ENCODE data around the gene FAM240A. TPM values are rescaled to one million over a fixed set of nuclear protein-coding genes. Genes with fewer than 3 reads are reported as not detected.
A peak's percentile ranks its signal among the peaks of the same experiment; 100 is the strongest.
"Not testable (repeated sequence)": the region's sequence is repeated elsewhere in the genome, so short reads cannot be mapped to it uniquely, and the experiment has no call there.

FAM240A gene
- total and polyA plus RNA-seq, 8 donors: not detected

DNA sequence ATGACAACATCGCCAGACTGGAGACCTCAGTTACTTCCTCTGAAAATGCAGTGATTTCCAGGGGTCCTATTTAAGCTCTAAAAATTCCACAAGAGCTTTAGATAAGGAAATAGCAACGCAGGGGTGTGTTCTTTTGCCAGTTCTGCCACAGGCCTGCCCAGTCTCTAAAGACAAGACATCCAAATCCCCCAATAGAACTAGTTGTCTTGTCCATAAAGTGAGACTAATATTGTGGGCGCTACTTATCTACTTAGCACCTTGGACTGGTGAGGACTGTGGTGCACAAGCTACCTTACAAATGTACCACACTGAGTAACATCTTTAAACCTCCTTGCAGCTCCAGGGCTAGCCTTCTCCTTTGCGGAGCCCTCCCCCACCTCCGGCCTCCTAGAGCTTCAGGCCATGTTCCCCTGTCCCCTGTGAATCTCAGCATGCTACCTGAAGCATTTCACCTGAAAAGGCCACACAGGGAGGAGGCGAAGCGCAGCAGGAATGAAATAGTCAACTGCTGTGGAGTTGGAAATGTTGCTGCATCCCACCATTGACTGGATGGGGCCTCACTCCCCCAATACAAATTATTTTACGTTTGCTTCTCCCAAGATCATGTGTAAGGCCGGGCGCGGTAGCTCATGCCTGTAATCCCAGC, 36.6 kb upstream of the FAM240A start:
- no peak for DNase-seq
- H3K4me3 ChIP-seq: no peak overlapping the region
- intact Hi-C loops (cut with DNase I): no loop called here
- H3K27ac ChIP-seq: no peak overlapping the region
- WGBS, 2 donors: 93% methylated on average over 11 of the region's 11 CpGs
- TF ChIP-seq, protein P1, sequence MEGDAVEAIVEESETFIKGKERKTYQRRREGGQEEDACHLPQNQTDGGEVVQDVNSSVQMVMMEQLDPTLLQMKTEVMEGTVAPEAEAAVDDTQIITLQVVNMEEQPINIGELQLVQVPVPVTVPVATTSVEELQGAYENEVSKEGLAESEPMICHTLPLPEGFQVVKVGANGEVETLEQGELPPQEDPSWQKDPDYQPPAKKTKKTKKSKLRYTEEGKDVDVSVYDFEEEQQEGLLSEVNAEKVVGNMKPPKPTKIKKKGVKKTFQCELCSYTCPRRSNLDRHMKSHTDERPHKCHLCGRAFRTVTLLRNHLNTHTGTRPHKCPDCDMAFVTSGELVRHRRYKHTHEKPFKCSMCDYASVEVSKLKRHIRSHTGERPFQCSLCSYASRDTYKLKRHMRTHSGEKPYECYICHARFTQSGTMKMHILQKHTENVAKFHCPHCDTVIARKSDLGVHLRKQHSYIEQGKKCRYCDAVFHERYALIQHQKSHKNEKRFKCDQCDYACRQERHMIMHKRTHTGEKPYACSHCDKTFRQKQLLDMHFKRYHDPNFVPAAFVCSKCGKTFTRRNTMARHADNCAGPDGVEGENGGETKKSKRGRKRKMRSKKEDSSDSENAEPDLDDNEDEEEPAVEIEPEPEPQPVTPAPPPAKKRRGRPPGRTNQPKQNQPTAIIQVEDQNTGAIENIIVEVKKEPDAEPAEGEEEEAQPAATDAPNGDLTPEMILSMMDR (IDR thresholded peaks at IDR 0.05): no peak
- no peak for ATAC-seq
- no peak for FAIRE-seq
- no peaks in the 10 kb centered on the region for H3K9me3 ChIP-seq
- H3K36me3 ChIP-seq: no peaks in the 10 kb centered on the region
- H3K4me1 ChIP-seq: peaks cover 8 to 12% (median 10%) of the 10 kb centered on the region in 3 donors
- H3K27me3 ChIP-seq: no peaks in the 10 kb centered on the region

DNA sequence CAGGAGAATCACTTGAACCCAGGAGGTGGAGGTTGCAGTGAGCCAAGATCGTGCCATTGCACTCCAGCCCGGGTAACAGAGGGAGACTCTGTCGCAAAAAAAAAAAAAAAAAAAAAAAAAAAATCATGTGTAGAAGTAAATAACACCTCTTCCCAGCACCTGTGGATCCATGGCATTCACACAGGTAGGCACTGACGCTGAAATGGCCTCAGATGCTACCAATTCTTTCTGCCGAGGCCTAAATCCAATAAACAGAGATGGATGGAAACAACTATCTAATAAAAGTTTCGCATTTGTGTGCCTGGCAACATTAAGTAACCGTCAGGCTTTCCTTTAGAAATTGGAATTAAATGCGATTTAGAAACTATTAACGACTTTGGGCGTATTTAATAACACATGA, 35.9 kb upstream of the FAM240A start:
- H3K27ac ChIP-seq: no peak overlapping the region
- no peaks in the 10 kb centered on the region for H3K27me3 ChIP-seq
- no peak overlapping the region for H3K4me3 ChIP-seq
- FAIRE-seq (no peak), DNase-seq (no peak), ATAC-seq (no peak)
- TF ChIP-seq, protein P1 (IDR thresholded peaks at IDR 0.05): no peak
- 89 to 91% methylated on average over 10 of the region's 10 CpGs for WGBS, 2 donors
- no peaks in the 10 kb centered on the region for H3K9me3 ChIP-seq
- no peaks in the 10 kb centered on the region for H3K36me3 ChIP-seq
- peaks cover 8 to 12% (median 10%) of the 10 kb centered on the region in 3 donors for H3K4me1 ChIP-seq
- intact Hi-C loops (cut with DNase I): no loop called here

DNA sequence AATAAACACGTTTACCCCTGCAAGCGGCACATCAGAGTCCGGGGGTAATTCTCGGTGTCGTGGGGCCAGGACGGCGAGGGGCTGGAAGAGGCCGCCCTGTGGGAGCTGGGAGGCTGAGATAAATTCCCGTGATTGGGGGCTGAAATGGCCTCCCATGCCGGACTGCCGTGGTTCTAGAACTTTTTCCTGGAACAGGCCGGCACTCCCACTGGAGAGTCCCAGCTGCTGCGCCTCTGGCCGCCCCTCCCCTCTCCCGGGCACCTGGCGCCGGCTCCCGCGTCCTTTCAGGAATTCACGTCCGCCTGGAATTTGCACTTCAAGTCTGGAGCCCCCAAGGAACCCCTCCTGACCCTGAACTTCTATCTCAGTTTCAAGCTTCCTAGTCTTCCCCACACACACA, 35.4 kb upstream of the FAM240A start:
- TF ChIP-seq, protein P1 (IDR thresholded peaks at IDR 0.05): no peak
- H3K36me3 ChIP-seq: no peaks in the 10 kb centered on the region
- H3K9me3 ChIP-seq: no peaks in the 10 kb centered on the region
- H3K4me3 ChIP-seq: no peak overlapping the region
- WGBS, 2 donors: 66 to 76% methylated on average over 20 to 21 of the region's 21 CpGs
- H3K4me1 ChIP-seq: peaks cover 8 to 12% (median 10%) of the 10 kb centered on the region in 3 donors
- no peaks in the 10 kb centered on the region for H3K27me3 ChIP-seq
- intact Hi-C loops (cut with DNase I): no loop called here
- H3K27ac ChIP-seq: no peak overlapping the region
- FAIRE-seq: no peak
- peak in 1 of 4 donors; percentile 23 for ATAC-seq
- DNase-seq: no peak

DNA sequence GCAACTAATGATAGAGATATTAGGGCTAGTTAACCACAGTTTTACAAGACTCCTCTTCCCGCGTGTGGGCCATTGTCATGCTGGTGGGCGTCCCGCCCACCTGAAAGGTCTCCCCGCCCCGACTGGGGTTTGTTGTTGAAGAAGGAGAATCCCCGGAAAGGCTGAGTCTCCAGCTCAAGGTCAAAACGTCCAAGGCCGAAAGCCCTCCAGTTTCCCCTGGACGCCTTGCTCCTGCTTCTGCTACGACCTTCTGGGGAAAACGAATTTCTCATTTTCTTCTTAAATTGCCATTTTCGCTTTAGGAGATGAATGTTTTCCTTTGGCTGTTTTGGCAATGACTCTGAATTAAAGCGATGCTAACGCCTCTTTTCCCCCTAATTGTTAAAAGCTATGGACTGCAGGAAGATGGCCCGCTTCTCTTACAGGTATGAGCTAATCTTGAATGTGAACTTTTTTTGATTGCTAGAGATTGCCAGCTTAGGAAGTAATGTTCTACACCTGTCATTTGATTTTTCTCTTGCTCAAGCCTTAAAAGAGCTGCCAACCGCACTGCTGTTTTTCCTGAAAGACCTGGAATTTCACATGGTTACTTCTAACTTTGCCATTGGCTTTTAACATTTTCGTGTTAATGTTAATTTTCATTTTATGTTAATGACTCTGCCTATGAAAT, 34.6 kb upstream of the FAM240A start:
- not testable (repeated sequence) for ATAC-seq
- WGBS, 2 donors: 77 to 91% methylated on average over 15 to 16 of the region's 18 CpGs

DNA sequence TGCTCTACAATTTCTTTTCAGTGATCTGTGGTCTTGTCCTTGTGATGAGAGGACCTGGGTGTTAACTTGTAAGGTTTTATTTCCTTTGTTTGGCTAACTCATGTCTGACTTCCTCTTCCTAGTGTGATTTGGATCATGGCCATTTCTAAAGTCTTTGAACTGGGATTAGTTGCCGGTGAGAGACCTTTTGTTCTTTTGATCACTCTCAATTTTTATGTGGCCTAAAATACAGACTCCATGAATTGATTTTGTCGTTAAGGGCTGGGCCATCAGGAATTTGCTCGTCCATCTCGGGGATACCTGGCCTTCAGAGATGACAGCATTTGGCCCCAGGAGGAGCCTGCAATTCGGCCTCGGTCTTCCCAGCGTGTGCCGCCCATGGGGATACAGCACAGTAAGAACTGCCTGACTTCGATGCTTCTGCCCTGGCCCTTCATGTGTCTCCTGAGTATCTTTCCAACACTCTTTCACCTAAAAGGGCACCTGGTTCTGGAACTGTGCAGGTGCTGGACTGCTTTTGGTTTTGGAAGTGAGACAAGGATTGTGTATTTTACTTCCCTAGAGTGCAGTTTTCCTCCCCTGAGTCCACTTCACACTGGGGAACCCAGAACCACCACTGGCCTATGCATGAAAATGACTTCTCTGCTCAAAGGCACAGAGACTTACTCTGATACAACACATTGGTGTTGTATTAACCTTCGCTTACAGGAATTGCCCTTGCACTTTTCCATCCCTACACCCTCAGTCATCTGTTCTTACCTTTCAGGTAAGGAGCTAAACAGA, 33.2 kb upstream of the FAM240A start:
- H3K27ac ChIP-seq: peak overlapping the region in 1 of 4 donors; percentile 7
- no peaks in the 10 kb centered on the region for H3K36me3 ChIP-seq
- ATAC-seq (peak in 3 of 4 donors; percentile 36 to 59 (median 52)), DNase-seq (no peak), FAIRE-seq (no peak)
- TF ChIP-seq, protein P1 (IDR thresholded peaks at IDR 0.05): no peak
- WGBS, 2 donors: 76 to 78% methylated on average over 10 of the region's 10 CpGs
- peaks cover 6 to 12% (median 11%) of the 10 kb centered on the region in 3 donors for H3K4me1 ChIP-seq
- no peak overlapping the region for H3K4me3 ChIP-seq
- no peaks in the 10 kb centered on the region for H3K27me3 ChIP-seq
- intact Hi-C loops (cut with DNase I): no loop called here
- no peaks in the 10 kb centered on the region for H3K9me3 ChIP-seq

More for the DNA sequence above, 34.6 kb upstream of the FAM240A start:
- H3K36me3 ChIP-seq; DNase-seq; H3K27me3 ChIP-seq; H3K9me3 ChIP-seq; intact Hi-C loops (cut with DNase I); FAIRE-seq; H3K4me3 ChIP-seq; H3K27ac ChIP-seq: not testable (repeated sequence)
- H3K4me1 ChIP-seq: peaks cover 8 to 12% (median 10%) of the 10 kb centered on the region in 3 donors
